Lower lobe of right lung (tissue), 2 donors: ENCODE data around the gene KCNQ4. TPM values are rescaled to one million over a fixed set of nuclear protein-coding genes. Genes with fewer than 3 reads are reported as not detected.

ENCODE experiments used
- ATAC-seq, 2 donors: fragments of 200-7000 bp; cut with Tn5 transposase; one replicate each; pipeline ENCODE4 v1.9.1; 2020 to 2022; ENCODE audit warnings: mild to moderate bottlenecking in 2 of 2, moderate library complexity in 2 of 2
- DNase-seq: peaks from one replicate; pipeline ENCODE4 v3.0.0-alpha.2; 2020
- H3K27ac ChIP-seq: fragments of 200-600 bp; one replicate; pipeline ENCODE4 v1.8.0; 2022
- H3K27me3 ChIP-seq: fragments of 200-600 bp; one replicate; pipeline ENCODE4 v1.8.0; 2022; ENCODE audit warnings: low read depth
- H3K36me3 ChIP-seq: fragments of 200-600 bp; one replicate; pipeline ENCODE4 v1.8.0; 2022; ENCODE audit warnings: mild to moderate bottlenecking
- H3K4me1 ChIP-seq: fragments of 200-600 bp; one replicate; pipeline ENCODE4 v1.8.0; 2022
- H3K4me3 ChIP-seq: fragments of 200-600 bp; one replicate; pipeline ENCODE4 v1.8.0; 2022; ENCODE audit warnings: mild to moderate bottlenecking
- H3K9me3 ChIP-seq: fragments of 200-600 bp; one replicate; pipeline ENCODE4 v1.8.0; 2022
- CTCF ChIP-seq: fragments of 200-600 bp; IDR thresholded peaks from one replicate; pipeline ENCODE4 v1.8.0; 2022; ENCODE audit warnings: antibody characterized with exemption, mild to moderate bottlenecking
- intact Hi-C: fragments of 100-400 bp; cut with DNase I; formaldehyde crosslinking; loops from one replicate; pipeline ENCODE4 v1.11.0; 2022
- total RNA-seq: library from RNA; stranded (reverse); fragmentation: NEBNext Ultra II Directional; extraction: Animal tissue kit (Norgen Biotek cat#: 25700); gene quantifications from one replicate; pipeline ENCODE4 v1.2.1, GENCODE V29; 2021
- donor health status: DM: no; HTN: yes; CAD: no; lungs with severe emphysema.

Gene KCNQ4
- total RNA-seq, 1 donor from 2014 or later = 0.89 TPM

GRCh38 chr1:40838980-40839942 is 55.7 kb downstream of the KCNQ4 start:
- no peak overlapping the region for H3K27ac ChIP-seq
- TF ChIP-seq CTCF = no peak
- no peaks in the 10 kb centered on the region for H3K4me1 ChIP-seq
- H3K9me3 ChIP-seq = no peaks in the 10 kb centered on the region
- DNase-seq = no peak
- ATAC-seq = peak; percentile 26 to 76
- H3K36me3 ChIP-seq = no peaks in the 10 kb centered on the region
- no peak overlapping the region for H3K4me3 ChIP-seq
- intact Hi-C loops = no loop called here
- H3K27me3 ChIP-seq = no peaks in the 10 kb centered on the region

- intact Hi-C loops = no loop called here
- Histone ChIP-seq H3K27me3 (no peaks in the 10 kb centered on the region), H3K9me3 (no peaks in the 10 kb centered on the region), H3K36me3 (no peaks in the 10 kb centered on the region), H3K27ac (no peak overlapping the region), H3K4me1 (no peaks in the 10 kb centered on the region), H3K4me3 (no peak overlapping the region)
- no peak for DNase-seq
- TF ChIP-seq CTCF = no peak
- ATAC-seq = no peak
These were observed 56.4 kb downstream of the KCNQ4 start for GRCh38 chr1:40839943-40840335.

- no peak overlapping the region for H3K27ac ChIP-seq
- no peaks in the 10 kb centered on the region for H3K27me3 ChIP-seq
- no peaks in the 10 kb centered on the region for H3K4me1 ChIP-seq
- ATAC-seq (no peak), DNase-seq (no peak)
- TF ChIP-seq CTCF = no peak
- intact Hi-C loops = no loop called here
- H3K4me3 ChIP-seq = no peak overlapping the region
- no peaks in the 10 kb centered on the region for H3K9me3 ChIP-seq
- no peaks in the 10 kb centered on the region for H3K36me3 ChIP-seq
These were observed 57.1 kb downstream of the KCNQ4 start for GRCh38 chr1:40840526-40841323.

- intact Hi-C loops = no loop called here
These were observed 58.0 kb downstream of the KCNQ4 start for GRCh38 chr1:40841602-40842001.

More at GRCh38 chr1:40841602-40842001, 58.0 kb downstream of the KCNQ4 start:
- no peak overlapping the region for H3K4me3 ChIP-seq
- DNase-seq = no peak
- H3K4me1 ChIP-seq = no peaks in the 10 kb centered on the region
- no peak overlapping the region for H3K27ac ChIP-seq
- no peaks in the 10 kb centered on the region for H3K27me3 ChIP-seq
- no peak for TF ChIP-seq CTCF
- ATAC-seq = no peak
- H3K36me3 ChIP-seq = no peaks in the 10 kb centered on the region
- no peaks in the 10 kb centered on the region for H3K9me3 ChIP-seq
